A549 (cell line): ENCODE measurements around the gene PCGF3. TPM values are rescaled to one million over a fixed set of nuclear protein-coding genes. Genes with fewer than 3 reads are reported as not detected.
"Not testable (repeated sequence)": the region's sequence is repeated elsewhere in the genome, so short reads cannot be mapped to it uniquely, and the experiment has no call there.

Source experiments
- ATAC-seq, 2 experiments: fragments of 200-7000 bp in 1 of 2; fragments of >200 bp in 1 of 2; cut with Nextera tagmentation in 1 of 2; cut with Tn5 transposase in 1 of 2; 3 replicates each; pipeline versions ENCODE4 v1.8.0 to v1.9.1; 2018 to 2020; ENCODE audit warnings: mild to moderate bottlenecking in 1 of 2, moderate library complexity in 1 of 2
- CTCF ChIA-PET: fragments of 300-600 bp; sonication (Branson Sonifier 250); formaldehyde crosslinking; extraction: SDS; loops from one replicate; lab custom pipeline; 2021; ENCODE audit warnings: antibody characterized with exemption, inconsistent platforms; lab: Yijun Ruan, JAX
- POLR2A ChIA-PET: fragments of 350-600 bp; formaldehyde crosslinking; extraction: SDS; loops from one replicate; lab custom pipeline; 2021; ENCODE audit warnings: antibody characterized with exemption, inconsistent platforms; lab: Yijun Ruan, JAX
- DNase-seq, 2 experiments: peaks; one replicate each; pipeline versions ENCODE4 v3.0.0 to v3.0.0-alpha.2; 2011 to 2016; ENCODE audit warnings: low read depth in 1 of 2, low spot score in 1 of 2
- FAIRE-seq: peaks from 2 replicates; lab custom pipeline; 2011; peaks lifted over from hg19 to GRCh38; lab: Jason Lieb, UNC
- H3K27ac ChIP-seq, 2 experiments: fragments of >200 bp; sonication (Bioruptor Twin); formaldehyde crosslinking; 3 replicates each; pipeline ENCODE4 v1.5.1; 2016 to 2017
- H3K4me1 ChIP-seq: fragments of >200 bp; sonication (Bioruptor Twin); formaldehyde crosslinking; 3 replicates; pipeline ENCODE4 v1.6.1; 2016
- H3K4me2 ChIP-seq: fragments of >200 bp; sonication (Bioruptor Twin); formaldehyde crosslinking; 3 replicates; pipeline ENCODE4 v1.6.1; 2016
- H3K4me3 ChIP-seq: fragments of >200 bp; sonication (Bioruptor Twin); formaldehyde crosslinking; 3 replicates; pipeline ENCODE4 v1.5.1; 2016
- H3K9me3 ChIP-seq: fragments of >200 bp; sonication (Bioruptor Twin); formaldehyde crosslinking; 3 replicates; pipeline ENCODE4 v1.6.1; 2016
- BHLHE40 ChIP-seq: IDR thresholded peaks from 2 replicates; pipeline ENCODE4 v1.6.1; 2012; ENCODE audit warnings: low read depth, low read length, inconsistent platforms
- EP300 ChIP-seq, 2 experiments: fragments of >200 bp; sonication (Bioruptor Twin); formaldehyde crosslinking; IDR thresholded peaks; 2 replicates in 1 of 2; 3 replicates in 1 of 2; pipeline ENCODE4 v1.6.1; 2016 to 2017
- ESRRA ChIP-seq: fragments of 150-350 bp; IDR thresholded peaks from 2 replicates; pipeline ENCODE4 v1.6.1; 2014; ENCODE audit warnings: mild to moderate bottlenecking, low read length, borderline replicate concordance
- FOSL2 ChIP-seq, 2 experiments: fragments of 450-650 bp in 1 of 2; fragments of >200 bp in 1 of 2; sonication (Bioruptor Twin) in 1 of 2; formaldehyde crosslinking; IDR thresholded peaks; 2 replicates each; pipeline versions ENCODE4 v1.5.0 to v1.6.1; 2016 to 2020; ENCODE audit warnings: mild to moderate bottlenecking in 1 of 2, moderate library complexity in 1 of 2
- GATA3 ChIP-seq: IDR thresholded peaks from 2 replicates; pipeline ENCODE4 v1.6.1; 2012; ENCODE audit warnings: borderline replicate concordance
- JUN ChIP-seq, 2 experiments: fragments of >200 bp; sonication (Bioruptor Twin); formaldehyde crosslinking; IDR thresholded peaks; 2 replicates in 1 of 2; 3 replicates in 1 of 2; pipeline ENCODE4 v1.6.1; 2016 to 2017
- JUNB ChIP-seq: fragments of >200 bp; sonication (Bioruptor Twin); formaldehyde crosslinking; IDR thresholded peaks from 2 replicates; pipeline ENCODE4 v1.6.1; 2016
- MAFK ChIP-seq: fragments of 450-650 bp; IDR thresholded peaks from 2 replicates; pipeline ENCODE4 v1.6.1; 2014; ENCODE audit not compliant: partially characterized antibody
- PHF8 ChIP-seq: fragments of 200-600 bp; sonication (generic); IDR thresholded peaks from 2 replicates; pipeline ENCODE4 v1.6.1; 2016; ENCODE audit warnings: low read depth, mild to moderate bottlenecking, antibody characterized with exemption, moderate library complexity, borderline replicate concordance
- POLR2A ChIP-seq: IDR thresholded peaks from 2 replicates; pipeline ENCODE4 v1.6.1; 2012; ENCODE audit warnings: mild to moderate bottlenecking, low read length
- RARB ChIP-seq: fragments of 250-450 bp; sonication (Bioruptor Pico); IDR thresholded peaks from 2 replicates; pipeline ENCODE4 v1.8.0; 2021; ENCODE audit warnings: mild to moderate bottlenecking, moderate library complexity
- SMC3 ChIP-seq: fragments of >200 bp; sonication (Bioruptor Twin); formaldehyde crosslinking; IDR thresholded peaks from 3 replicates; pipeline ENCODE4 v1.6.1; 2018; ENCODE audit warnings: inconsistent platforms
- ZC3H11A ChIP-seq: fragments of 450-650 bp; IDR thresholded peaks from 2 replicates; pipeline ENCODE4 v1.6.1; 2014; ENCODE audit warnings: antibody characterized with exemption, mild to moderate bottlenecking
- WGBS: methylation state at CpG from one replicate; pipeline ENCODE4 v1.1.6; 2017; ENCODE audit errors: missing lambda C conversion rate; 5-methylcytosine and 5-hydroxymethylcytosine counted together
- polyA plus RNA-seq, 4 experiments: library from polyadenylated mRNA; depleted of rRNA in 3 of 4; stranded (reverse); fragments of >200 nt; fragmentation: RNase III in 1 of 4; extraction: RNeasy Plus Mini Kit Qiagen cat#74134 plus additional on column Dnase treatment in 1 of 4; gene quantifications; 2 replicates in 3 of 4; 3 replicates in 1 of 4; pipeline ENCODE4 v1.2.3, GENCODE V29; 2011 to 2017
- TF ChIP-seq, protein P1 (sequence below): IDR thresholded peaks from 2 replicates; pipeline ENCODE4 v1.6.1; 2012
- TF ChIP-seq, protein P2 (sequence below): fragments of >200 bp; sonication (Bioruptor Twin); formaldehyde crosslinking; IDR thresholded peaks from 3 replicates; pipeline ENCODE4 v1.5.1; 2016
- TF ChIP-seq, protein P3 (sequence below): fragments of 250-450 bp; sonication (Bioruptor Pico); IDR thresholded peaks from 2 replicates; pipeline ENCODE4 v1.5.0; 2021; ENCODE audit warnings: mild to moderate bottlenecking, moderate library complexity, borderline replicate concordance
- TF ChIP-seq, protein P4 (sequence below): fragments of >200 bp; sonication (Bioruptor Twin); formaldehyde crosslinking; IDR thresholded peaks from 2 replicates; pipeline ENCODE4 v1.6.1; 2016
- TF ChIP-seq, protein P5 (sequence below): fragments of 450-650 bp; IDR thresholded peaks from 2 replicates; pipeline ENCODE4 v1.6.1; 2014; ENCODE audit warnings: antibody characterized with exemption
- TF ChIP-seq, protein P6 (sequence below): fragments of 150-350 bp; IDR thresholded peaks from 2 replicates; pipeline ENCODE4 v1.6.1; 2014; ENCODE audit warnings: low read depth, mild to moderate bottlenecking, low read length

The PCGF3 gene
- polyA plus RNA-seq, 2 of the 4 experiments (the other 2 are of a cell fraction): 15.9 to 21.0 TPM

DNA sequence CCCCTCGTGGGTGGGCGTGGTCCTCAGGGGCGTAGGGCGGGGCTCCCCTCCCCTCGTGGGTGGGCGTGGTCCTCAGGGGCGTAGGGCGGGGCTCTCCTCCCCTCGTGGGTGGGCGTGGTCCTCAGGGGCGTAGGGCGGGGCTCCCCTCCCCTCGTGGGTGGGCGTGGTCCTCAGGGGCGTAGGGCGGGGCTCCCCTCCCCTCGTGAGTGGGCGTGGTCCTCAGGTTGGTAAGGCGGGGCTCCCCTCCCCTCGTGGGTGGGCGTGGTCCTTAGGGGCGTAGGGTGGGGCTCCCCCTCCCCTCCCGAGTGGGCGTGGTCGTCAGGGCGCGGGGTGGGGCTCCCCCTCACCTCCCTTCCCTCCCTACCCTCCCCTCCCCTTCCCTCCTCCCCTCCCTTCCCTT, 26.3 kb downstream of the PCGF3 start:
- FAIRE-seq, H3K9me3 ChIP-seq, H3K4me2 ChIP-seq, H3K27ac ChIP-seq, ATAC-seq, H3K4me3 ChIP-seq, POLR2A ChIA-PET: not testable (repeated sequence)
- CTCF ChIA-PET: interaction anchor here (2.3 kb wide), 1 partner anchor 10 kb away, joined by 18 read pairs; no protein-coding TSS in a partner anchor
- H3K4me1 ChIP-seq: peaks cover 10% of the 10 kb centered on the region; the same call in 2 of the 3 replicates
- no CpG with 5 or more reads among the region's 27 CpGs for WGBS
- DNase-seq: peak in 1 of 2 experiments; percentile 20

DNA sequence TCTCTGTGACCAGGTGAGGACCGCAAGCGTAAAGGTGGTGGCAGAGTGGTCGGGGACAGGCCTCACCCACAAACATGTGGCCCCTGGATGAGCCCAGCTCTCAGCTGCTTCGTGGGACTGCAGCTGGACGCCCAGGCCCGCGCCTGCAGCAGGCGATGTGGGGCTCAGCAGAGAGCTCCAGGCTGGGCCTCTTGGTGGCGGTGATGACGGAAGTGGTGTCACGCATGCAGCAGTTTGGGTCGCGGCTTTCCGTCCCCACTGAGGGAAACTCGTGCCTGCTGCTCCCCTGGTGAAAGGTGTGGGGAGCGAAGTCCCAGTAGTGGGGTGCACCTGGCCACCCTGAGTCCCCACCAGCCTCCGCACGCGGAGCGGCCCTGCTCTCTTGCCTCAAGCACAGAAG, 26.9 kb downstream of the PCGF3 start:
- CTCF ChIA-PET: interaction anchor here (2.3 kb wide), 1 partner anchor 10 kb away, joined by 18 read pairs; no protein-coding TSS in a partner anchor
- DNase-seq (no peak), ATAC-seq (no peak), FAIRE-seq (no peak)
- peaks cover 5% of the 10 kb centered on the region; the same call in 2 of the 3 replicates for H3K4me1 ChIP-seq
- no peak overlapping the region for H3K4me3 ChIP-seq
- no peaks in the 10 kb centered on the region for H3K9me3 ChIP-seq
- no peak overlapping the region for H3K4me2 ChIP-seq
- TF ChIP-seq RARB (CRISPR knock-in tag): no peak
- TF ChIP-seq ESRRA: no peak
- TF ChIP-seq PHF8: no peak
- TF ChIP-seq, protein P1, sequence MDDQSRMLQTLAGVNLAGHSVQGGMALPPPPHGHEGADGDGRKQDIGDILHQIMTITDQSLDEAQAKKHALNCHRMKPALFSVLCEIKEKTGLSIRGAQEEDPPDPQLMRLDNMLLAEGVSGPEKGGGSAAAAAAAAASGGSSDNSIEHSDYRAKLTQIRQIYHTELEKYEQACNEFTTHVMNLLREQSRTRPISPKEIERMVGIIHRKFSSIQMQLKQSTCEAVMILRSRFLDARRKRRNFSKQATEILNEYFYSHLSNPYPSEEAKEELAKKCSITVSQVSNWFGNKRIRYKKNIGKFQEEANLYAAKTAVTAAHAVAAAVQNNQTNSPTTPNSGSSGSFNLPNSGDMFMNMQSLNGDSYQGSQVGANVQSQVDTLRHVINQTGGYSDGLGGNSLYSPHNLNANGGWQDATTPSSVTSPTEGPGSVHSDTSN: no peak
- no peak for TF ChIP-seq SMC3
- TF ChIP-seq ZC3H11A: no peak
- 94% methylated on average over 16 of the region's 20 CpGs for WGBS
- POLR2A ChIA-PET: no interaction called here
- no peak overlapping the region for H3K27ac ChIP-seq

DNA sequence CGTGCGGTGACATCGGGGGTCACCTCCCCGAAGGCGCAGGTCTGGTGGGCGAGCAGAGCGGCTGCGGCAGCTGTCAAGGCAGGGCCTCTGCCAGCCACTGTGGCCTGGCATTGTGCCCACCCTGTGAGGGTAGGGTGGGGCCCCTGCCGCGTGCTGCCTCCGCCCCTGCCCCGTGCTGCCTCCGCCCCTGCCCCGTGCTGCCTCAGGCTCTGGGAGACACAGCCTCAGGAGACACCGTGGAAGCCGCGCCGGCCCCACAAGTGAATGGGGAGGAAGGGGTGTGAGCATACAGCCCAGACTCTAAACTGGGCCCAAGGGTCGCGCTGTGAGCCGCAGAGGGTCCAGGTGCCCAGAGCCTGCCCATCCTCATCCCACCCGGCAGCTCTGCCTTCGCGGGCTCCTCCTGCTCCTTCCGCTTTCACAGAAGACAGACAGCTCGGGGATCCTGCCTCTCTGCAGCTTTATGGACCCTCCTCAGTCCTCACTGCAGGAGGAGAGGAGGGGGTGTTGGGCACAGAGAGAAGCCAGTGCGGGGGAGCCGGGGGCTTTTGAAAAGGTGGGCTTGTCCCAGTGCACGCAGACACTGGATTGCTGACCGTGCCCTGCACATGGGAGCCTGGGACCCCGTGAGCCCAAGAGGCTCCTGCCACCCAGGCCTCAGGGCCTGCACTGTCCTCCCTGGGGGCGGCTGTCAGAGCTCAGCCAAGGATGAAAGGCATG, 27.4 kb downstream of the PCGF3 start:
- DNase-seq (no peak), ATAC-seq (no peak), FAIRE-seq (no peak)
- no peaks in the 10 kb centered on the region for H3K4me1 ChIP-seq
- ChIA-PET CTCF (interaction anchor here (2.3 kb wide), 1 partner anchor 9 kb away, joined by 18 read pairs; no protein-coding TSS in a partner anchor), POLR2A (no interaction called here)
- no peaks in the 10 kb centered on the region for H3K9me3 ChIP-seq
- H3K4me2 ChIP-seq: no peak overlapping the region
- TF ChIP-seq MAFK (no peak), JUN (IDR thresholded peaks at IDR 0.05) (no peak), EP300 (IDR thresholded peaks at IDR 0.05) (no peak), POLR2A (no peak), FOSL2 (IDR thresholded peaks at IDR 0.05) (no peak), FOSL2 (CRISPR knock-in tag; IDR thresholded peaks at IDR 0.05) (no peak), BHLHE40 (no peak), RARB (CRISPR knock-in tag) (no peak), JUNB (no peak), GATA3 (no peak), SMC3 (no peak)
- TF ChIP-seq, protein P2, sequence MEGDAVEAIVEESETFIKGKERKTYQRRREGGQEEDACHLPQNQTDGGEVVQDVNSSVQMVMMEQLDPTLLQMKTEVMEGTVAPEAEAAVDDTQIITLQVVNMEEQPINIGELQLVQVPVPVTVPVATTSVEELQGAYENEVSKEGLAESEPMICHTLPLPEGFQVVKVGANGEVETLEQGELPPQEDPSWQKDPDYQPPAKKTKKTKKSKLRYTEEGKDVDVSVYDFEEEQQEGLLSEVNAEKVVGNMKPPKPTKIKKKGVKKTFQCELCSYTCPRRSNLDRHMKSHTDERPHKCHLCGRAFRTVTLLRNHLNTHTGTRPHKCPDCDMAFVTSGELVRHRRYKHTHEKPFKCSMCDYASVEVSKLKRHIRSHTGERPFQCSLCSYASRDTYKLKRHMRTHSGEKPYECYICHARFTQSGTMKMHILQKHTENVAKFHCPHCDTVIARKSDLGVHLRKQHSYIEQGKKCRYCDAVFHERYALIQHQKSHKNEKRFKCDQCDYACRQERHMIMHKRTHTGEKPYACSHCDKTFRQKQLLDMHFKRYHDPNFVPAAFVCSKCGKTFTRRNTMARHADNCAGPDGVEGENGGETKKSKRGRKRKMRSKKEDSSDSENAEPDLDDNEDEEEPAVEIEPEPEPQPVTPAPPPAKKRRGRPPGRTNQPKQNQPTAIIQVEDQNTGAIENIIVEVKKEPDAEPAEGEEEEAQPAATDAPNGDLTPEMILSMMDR: no peak
- TF ChIP-seq, protein P3, sequence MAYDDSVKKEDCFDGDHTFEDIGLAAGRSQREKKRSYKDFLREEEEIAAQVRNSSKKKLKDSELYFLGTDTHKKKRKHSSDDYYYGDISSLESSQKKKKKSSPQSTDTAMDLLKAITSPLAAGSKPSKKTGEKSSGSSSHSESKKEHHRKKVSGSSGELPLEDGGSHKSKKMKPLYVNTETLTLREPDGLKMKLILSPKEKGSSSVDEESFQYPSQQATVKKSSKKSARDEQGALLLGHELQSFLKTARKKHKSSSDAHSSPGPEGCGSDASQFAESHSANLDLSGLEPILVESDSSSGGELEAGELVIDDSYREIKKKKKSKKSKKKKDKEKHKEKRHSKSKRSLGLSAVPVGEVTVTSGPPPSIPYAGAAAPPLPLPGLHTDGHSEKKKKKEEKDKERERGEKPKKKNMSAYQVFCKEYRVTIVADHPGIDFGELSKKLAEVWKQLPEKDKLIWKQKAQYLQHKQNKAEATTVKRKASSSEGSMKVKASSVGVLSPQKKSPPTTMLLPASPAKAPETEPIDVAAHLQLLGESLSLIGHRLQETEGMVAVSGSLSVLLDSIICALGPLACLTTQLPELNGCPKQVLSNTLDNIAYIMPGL: no peak
- TF ChIP-seq, protein P4, sequence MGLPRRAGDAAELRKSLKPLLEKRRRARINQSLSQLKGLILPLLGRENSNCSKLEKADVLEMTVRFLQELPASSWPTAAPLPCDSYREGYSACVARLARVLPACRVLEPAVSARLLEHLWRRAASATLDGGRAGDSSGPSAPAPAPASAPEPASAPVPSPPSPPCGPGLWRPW: no peak
- TF ChIP-seq, protein P5, sequence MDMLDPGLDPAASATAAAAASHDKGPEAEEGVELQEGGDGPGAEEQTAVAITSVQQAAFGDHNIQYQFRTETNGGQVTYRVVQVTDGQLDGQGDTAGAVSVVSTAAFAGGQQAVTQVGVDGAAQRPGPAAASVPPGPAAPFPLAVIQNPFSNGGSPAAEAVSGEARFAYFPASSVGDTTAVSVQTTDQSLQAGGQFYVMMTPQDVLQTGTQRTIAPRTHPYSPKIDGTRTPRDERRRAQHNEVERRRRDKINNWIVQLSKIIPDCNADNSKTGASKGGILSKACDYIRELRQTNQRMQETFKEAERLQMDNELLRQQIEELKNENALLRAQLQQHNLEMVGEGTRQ: no peak
- TF ChIP-seq, protein P6, sequence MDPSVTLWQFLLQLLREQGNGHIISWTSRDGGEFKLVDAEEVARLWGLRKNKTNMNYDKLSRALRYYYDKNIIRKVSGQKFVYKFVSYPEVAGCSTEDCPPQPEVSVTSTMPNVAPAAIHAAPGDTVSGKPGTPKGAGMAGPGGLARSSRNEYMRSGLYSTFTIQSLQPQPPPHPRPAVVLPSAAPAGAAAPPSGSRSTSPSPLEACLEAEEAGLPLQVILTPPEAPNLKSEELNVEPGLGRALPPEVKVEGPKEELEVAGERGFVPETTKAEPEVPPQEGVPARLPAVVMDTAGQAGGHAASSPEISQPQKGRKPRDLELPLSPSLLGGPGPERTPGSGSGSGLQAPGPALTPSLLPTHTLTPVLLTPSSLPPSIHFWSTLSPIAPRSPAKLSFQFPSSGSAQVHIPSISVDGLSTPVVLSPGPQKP: no peak
- WGBS: 92% methylated on average over 10 of the region's 32 CpGs
- H3K27ac ChIP-seq: no peak overlapping the region
- H3K4me3 ChIP-seq: no peak overlapping the region
